ENCODE results near the gene ZNF398. TPM values are rescaled to one million over a fixed set of nuclear protein-coding genes. Genes with fewer than 3 reads are reported as not detected.

The ZNF398 gene
- total and polyA plus RNA-seq, 9 of the 15 experiments (the other 6 are each of a cell fraction or from before 2014, with no cell fraction given) = 4.0 to 18.6 (median 10.4) TPM

DNA sequence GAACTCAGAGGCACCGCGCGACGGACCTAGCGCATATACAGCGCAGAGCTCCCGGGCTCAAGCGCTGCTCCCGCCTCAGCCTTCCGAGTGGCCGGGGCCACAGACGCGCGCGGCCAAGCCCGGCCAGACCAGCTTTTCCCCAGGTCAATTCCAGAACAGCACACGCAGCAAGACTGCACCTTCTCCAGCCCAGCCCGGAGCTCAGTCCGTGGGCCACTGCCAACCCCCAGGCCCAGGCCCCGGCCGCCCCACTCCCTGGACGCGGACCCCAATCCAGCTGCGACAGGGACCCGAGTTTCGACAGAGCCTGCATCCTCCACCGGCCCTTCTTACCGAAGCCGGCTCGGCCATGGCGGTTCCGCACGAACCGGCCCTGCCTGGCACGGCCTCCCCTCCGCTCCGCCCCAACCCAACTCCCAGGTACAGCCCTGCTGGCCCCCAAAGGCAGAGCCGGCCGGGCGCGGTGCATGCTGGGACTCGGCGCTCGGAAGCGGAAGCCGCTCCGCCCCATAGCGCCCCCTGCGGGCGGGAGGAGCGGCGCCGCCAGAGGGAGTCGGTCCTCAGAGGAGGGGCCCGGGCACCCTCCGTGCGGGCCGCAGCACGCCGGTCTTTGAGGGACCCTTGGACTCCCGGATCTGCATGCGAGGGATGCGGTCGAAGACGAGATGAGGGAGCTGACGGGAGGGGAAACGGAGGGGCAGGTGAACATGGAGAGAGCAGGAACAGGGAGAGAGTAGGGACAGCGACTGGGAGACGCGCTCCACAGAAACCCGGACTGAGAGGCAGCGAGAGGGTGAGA, 21.2 kb upstream of the ZNF398 start, which contains the start of gene ZNF425 (continued):
- peak; percentile 97 for TF ChIP-seq POLR2AphosphoS5 (IDR thresholded peaks at IDR 0.05; ENCODE audit: control insufficient read depth, insufficient read depth, low read depth, low read length)
- TF ChIP-seq, protein P1, sequence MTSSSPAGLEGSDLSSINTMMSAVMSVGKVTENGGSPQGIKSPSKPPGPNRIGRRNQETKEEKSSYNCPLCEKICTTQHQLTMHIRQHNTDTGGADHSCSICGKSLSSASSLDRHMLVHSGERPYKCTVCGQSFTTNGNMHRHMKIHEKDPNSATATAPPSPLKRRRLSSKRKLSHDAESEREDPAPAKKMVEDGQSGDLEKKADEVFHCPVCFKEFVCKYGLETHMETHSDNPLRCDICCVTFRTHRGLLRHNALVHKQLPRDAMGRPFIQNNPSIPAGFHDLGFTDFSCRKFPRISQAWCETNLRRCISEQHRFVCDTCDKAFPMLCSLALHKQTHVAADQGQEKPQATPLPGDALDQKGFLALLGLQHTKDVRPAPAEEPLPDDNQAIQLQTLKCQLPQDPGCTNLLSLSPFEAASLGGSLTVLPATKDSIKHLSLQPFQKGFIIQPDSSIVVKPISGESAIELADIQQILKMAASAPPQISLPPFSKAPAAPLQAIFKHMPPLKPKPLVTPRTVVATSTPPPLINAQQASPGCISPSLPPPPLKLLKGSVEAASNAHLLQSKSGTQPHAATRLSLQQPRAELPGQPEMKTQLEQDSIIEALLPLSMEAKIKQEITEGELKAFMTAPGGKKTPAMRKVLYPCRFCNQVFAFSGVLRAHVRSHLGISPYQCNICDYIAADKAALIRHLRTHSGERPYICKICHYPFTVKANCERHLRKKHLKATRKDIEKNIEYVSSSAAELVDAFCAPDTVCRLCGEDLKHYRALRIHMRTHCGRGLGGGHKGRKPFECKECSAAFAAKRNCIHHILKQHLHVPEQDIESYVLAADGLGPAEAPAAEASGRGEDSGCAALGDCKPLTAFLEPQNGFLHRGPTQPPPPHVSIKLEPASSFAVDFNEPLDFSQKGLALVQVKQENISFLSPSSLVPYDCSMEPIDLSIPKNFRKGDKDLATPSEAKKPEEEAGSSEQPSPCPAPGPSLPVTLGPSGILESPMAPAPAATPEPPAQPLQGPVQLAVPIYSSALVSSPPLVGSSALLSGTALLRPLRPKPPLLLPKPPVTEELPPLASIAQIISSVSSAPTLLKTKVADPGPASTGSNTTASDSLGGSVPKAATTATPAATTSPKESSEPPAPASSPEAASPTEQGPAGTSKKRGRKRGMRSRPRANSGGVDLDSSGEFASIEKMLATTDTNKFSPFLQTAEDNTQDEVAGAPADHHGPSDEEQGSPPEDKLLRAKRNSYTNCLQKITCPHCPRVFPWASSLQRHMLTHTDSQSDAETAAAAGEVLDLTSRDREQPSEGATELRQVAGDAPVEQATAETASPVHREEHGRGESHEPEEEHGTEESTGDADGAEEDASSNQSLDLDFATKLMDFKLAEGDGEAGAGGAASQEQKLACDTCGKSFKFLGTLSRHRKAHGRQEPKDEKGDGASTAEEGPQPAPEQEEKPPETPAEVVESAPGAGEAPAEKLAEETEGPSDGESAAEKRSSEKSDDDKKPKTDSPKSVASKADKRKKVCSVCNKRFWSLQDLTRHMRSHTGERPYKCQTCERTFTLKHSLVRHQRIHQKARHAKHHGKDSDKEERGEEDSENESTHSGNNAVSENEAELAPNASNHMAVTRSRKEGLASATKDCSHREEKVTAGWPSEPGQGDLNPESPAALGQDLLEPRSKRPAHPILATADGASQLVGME (CRISPR knock-in tag; IDR thresholded peaks at IDR 0.05) = 0 out of 2 replicates have a peak, but pooled peaks have one; percentile 53
- no peak for TF ChIP-seq ZNF586 (CRISPR knock-in tag; conservative IDR thresholded peaks at IDR 0.05)
- no peak for TF ChIP-seq ZNF354B (CRISPR knock-in tag; IDR thresholded peaks at IDR 0.05)
- TF ChIP-seq CCAR2 (IDR thresholded peaks at IDR 0.05; ENCODE audit: low read depth, low read length) = no peak
- no peak; the same call in 1 of the 2 replicates for TF ChIP-seq ZNF707 (CRISPR knock-in tag; conservative IDR thresholded peaks at IDR 0.05)
- peak; percentile 97 for TF ChIP-seq HNRNPH1 (optimal IDR thresholded peaks at IDR 0.05; ENCODE audit: low read depth, low read length)
- 0 out of 2 replicates have a peak, but pooled peaks have one; percentile 14 for TF ChIP-seq ZSCAN29 (IDR thresholded peaks at IDR 0.05)
- TF ChIP-seq, protein P2, sequence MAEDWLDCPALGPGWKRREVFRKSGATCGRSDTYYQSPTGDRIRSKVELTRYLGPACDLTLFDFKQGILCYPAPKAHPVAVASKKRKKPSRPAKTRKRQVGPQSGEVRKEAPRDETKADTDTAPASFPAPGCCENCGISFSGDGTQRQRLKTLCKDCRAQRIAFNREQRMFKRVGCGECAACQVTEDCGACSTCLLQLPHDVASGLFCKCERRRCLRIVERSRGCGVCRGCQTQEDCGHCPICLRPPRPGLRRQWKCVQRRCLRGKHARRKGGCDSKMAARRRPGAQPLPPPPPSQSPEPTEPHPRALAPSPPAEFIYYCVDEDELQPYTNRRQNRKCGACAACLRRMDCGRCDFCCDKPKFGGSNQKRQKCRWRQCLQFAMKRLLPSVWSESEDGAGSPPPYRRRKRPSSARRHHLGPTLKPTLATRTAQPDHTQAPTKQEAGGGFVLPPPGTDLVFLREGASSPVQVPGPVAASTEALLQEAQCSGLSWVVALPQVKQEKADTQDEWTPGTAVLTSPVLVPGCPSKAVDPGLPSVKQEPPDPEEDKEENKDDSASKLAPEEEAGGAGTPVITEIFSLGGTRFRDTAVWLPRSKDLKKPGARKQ (CRISPR knock-in tag; IDR thresholded peaks at IDR 0.05) = no peak
- TF ChIP-seq TBL1XR1 (IDR thresholded peaks at IDR 0.05; ENCODE audit: low read length in 2 of 2) = peak in 1 of 2 experiments; percentile 44; a peak in 1 of 4 replicates
- peak; percentile 94 for TF ChIP-seq ELF2 (CRISPR knock-in tag; IDR thresholded peaks at IDR 0.05)
- TF ChIP-seq U2AF2 (optimal IDR thresholded peaks at IDR 0.05; ENCODE audit: low read depth, low read length) = no peak
- peak; percentile 99 for TF ChIP-seq RBFOX2 (IDR thresholded peaks at IDR 0.05; ENCODE audit: low read depth, low read length)
- TF ChIP-seq ZNF184 (CRISPR knock-in tag; IDR thresholded peaks at IDR 0.05) = no peak
- TF ChIP-seq IFI16 (CRISPR knock-in tag; IDR thresholded peaks at IDR 0.05) = no peak
- no peak for TF ChIP-seq HNRNPUL1 (IDR thresholded peaks at IDR 0.05; ENCODE audit: low read length)
- peak; percentile 89 for TF ChIP-seq SIN3B (IDR thresholded peaks at IDR 0.05; ENCODE audit: low read depth)
- TF ChIP-seq ZNF785 (CRISPR knock-in tag; IDR thresholded peaks at IDR 0.05) = no peak
- TF ChIP-seq, protein P3, sequence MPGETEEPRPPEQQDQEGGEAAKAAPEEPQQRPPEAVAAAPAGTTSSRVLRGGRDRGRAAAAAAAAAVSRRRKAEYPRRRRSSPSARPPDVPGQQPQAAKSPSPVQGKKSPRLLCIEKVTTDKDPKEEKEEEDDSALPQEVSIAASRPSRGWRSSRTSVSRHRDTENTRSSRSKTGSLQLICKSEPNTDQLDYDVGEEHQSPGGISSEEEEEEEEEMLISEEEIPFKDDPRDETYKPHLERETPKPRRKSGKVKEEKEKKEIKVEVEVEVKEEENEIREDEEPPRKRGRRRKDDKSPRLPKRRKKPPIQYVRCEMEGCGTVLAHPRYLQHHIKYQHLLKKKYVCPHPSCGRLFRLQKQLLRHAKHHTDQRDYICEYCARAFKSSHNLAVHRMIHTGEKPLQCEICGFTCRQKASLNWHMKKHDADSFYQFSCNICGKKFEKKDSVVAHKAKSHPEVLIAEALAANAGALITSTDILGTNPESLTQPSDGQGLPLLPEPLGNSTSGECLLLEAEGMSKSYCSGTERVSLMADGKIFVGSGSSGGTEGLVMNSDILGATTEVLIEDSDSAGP (CRISPR knock-in tag; IDR thresholded peaks at IDR 0.05) = peak; percentile 75
- TF ChIP-seq ZBTB7A (IDR thresholded peaks at IDR 0.05; ENCODE audit: borderline replicate concordance, control insufficient read depth, low read depth, low read length) = peak; percentile 95

Measured in K562 (cell line).